IMR-90 (cell line): ENCODE measurements around the gene PDGFA. TPM values are rescaled to one million over a fixed set of nuclear protein-coding genes. Genes with fewer than 3 reads are reported as not detected.
A peak's percentile ranks its signal among the peaks of the same experiment; 100 is the strongest.

Source experiments
- ATAC-seq: fragments of 200-7000 bp; cut with Tn5 transposase; 2 replicates; pipeline ENCODE4 v1.9.1; 2020; ENCODE audit warnings: low read depth, mild to moderate bottlenecking, moderate library complexity
- BruUV-seq: library from RNA; stranded (reverse); fragments of 400-500 nt; replicated peaks from 2 replicates; lab custom pipeline; 2021; lab: Mats Ljungman, UMichigan
- CTCF ChIA-PET: fragments of 300-600 bp; formaldehyde crosslinking; extraction: SDS; loops from one replicate; lab custom pipeline; 2021; ENCODE audit warnings: antibody characterized with exemption; lab: Yijun Ruan, JAX
- POLR2A ChIA-PET: fragments of 300-600 bp; sonication (Branson Sonifier 250); formaldehyde crosslinking; loops from one replicate; lab custom pipeline; 2022; ENCODE audit warnings: antibody characterized with exemption; ENCODE audit not compliant: unreplicated experiment; lab: Charles Lee
- DNase-seq: peaks from one replicate; pipeline ENCODE4 v3.0.0; 2013
- H2AFZ ChIP-seq: replicated peaks from 2 replicates; pipeline ENCODE3; 2013; ENCODE audit warnings: low read length, mild to moderate bottlenecking; ENCODE audit not compliant: poor library complexity
- H2AK5ac ChIP-seq: 2 replicates; pipeline ENCODE4 v1.6.1; 2013; ENCODE audit warnings: low read depth, low read length, inconsistent platforms
- H2AK9ac ChIP-seq: replicated peaks from 2 replicates; pipeline ENCODE3; 2013; ENCODE audit warnings: mild to moderate bottlenecking, low read depth, low read length, moderate library complexity; ENCODE audit not compliant: poor library complexity
- H2BK120ac ChIP-seq: 2 replicates; pipeline ENCODE4 v1.6.1; 2013; ENCODE audit warnings: low read depth, low read length, inconsistent platforms
- H2BK15ac ChIP-seq: 3 replicates; pipeline ENCODE4 v1.6.1; 2013; ENCODE audit warnings: low read depth, low read length, inconsistent platforms
- H2BK20ac ChIP-seq: 2 replicates; pipeline ENCODE4 v1.6.1; 2013; ENCODE audit warnings: low read depth, mild to moderate bottlenecking, inconsistent platforms, low read length, moderate library complexity
- H2BK5ac ChIP-seq: 2 replicates; pipeline ENCODE4 v1.6.1; 2013; ENCODE audit warnings: mild to moderate bottlenecking, low read depth, low read length, inconsistent platforms; ENCODE audit not compliant: poor library complexity, severe bottlenecking
- H3K14ac ChIP-seq: replicated peaks from 2 replicates; pipeline ENCODE4 v1.6.1; 2013; ENCODE audit warnings: low read depth, low read length, inconsistent platforms
- H3K18ac ChIP-seq: 2 replicates; pipeline ENCODE4 v1.6.1; 2013; ENCODE audit warnings: low read depth, low read length, control low read depth
- H3K23ac ChIP-seq: 2 replicates; pipeline ENCODE4 v1.6.1; 2013; ENCODE audit warnings: low read depth, low read length, inconsistent platforms
- H3K27ac ChIP-seq: 2 replicates; pipeline ENCODE4 v1.5.1; 2013; ENCODE audit warnings: mild to moderate bottlenecking, control low read depth, low read length; ENCODE audit not compliant: insufficient read depth
- H3K27me3 ChIP-seq: 2 replicates; pipeline ENCODE4 v1.6.1; 2013; ENCODE audit warnings: low read length; ENCODE audit not compliant: control insufficient read depth, insufficient read depth
- H3K36me3 ChIP-seq: 2 replicates; pipeline ENCODE4 v1.6.1; 2013; ENCODE audit warnings: low read length, mixed read lengths; ENCODE audit not compliant: control insufficient read depth, insufficient read depth
- H3K4ac ChIP-seq: 2 replicates; pipeline ENCODE4 v1.6.1; 2013; ENCODE audit warnings: low read depth, low read length, inconsistent platforms
- H3K4me1 ChIP-seq: 2 replicates; pipeline ENCODE4 v1.6.1; 2013; ENCODE audit warnings: low read length, mixed read lengths; ENCODE audit not compliant: control insufficient read depth, insufficient read depth
- H3K4me2 ChIP-seq: 2 replicates; pipeline ENCODE4 v1.6.1; 2013; ENCODE audit warnings: low read depth, mild to moderate bottlenecking, control low read depth, low read length, moderate library complexity
- H3K4me3 ChIP-seq: 2 replicates; pipeline ENCODE4 v1.5.1; 2013; ENCODE audit warnings: low read depth, mild to moderate bottlenecking, control low read depth, low read length, moderate library complexity; ENCODE audit not compliant: insufficient read depth
- H3K56ac ChIP-seq: 2 replicates; pipeline ENCODE4 v1.6.1; 2013; ENCODE audit warnings: low read length, inconsistent platforms; ENCODE audit not compliant: insufficient read depth; ENCODE audit errors: extremely low read depth
- H3K79me1 ChIP-seq, 2 experiments: 2 replicates each; pipeline ENCODE4 v1.6.1; 2013; ENCODE audit warnings: low read length in 2 of 2, inconsistent platforms in 1 of 2, low read depth in 1 of 2
- H3K9ac ChIP-seq: 2 replicates; pipeline ENCODE4 v1.6.1; 2013; ENCODE audit warnings: low read depth, low read length, control low read depth
- H3K9me1 ChIP-seq: 2 replicates; pipeline ENCODE4 v1.6.1; 2013; ENCODE audit warnings: low read length, inconsistent platforms; ENCODE audit not compliant: insufficient read depth
- H3K9me3 ChIP-seq: 2 replicates; pipeline ENCODE4 v1.6.1; 2013; ENCODE audit warnings: low read length; ENCODE audit not compliant: control insufficient read depth, insufficient read depth
- H4K20me1 ChIP-seq: 2 replicates; pipeline ENCODE4 v1.6.1; 2013; ENCODE audit warnings: low read length, inconsistent platforms; ENCODE audit not compliant: insufficient read depth
- H4K5ac ChIP-seq: 2 replicates; pipeline ENCODE4 v1.6.1; 2013; ENCODE audit warnings: mild to moderate bottlenecking, low read depth, low read length, control low read depth
- H4K8ac ChIP-seq, 2 experiments: 2 replicates each; pipeline ENCODE4 v1.6.1; 2013; ENCODE audit warnings: low read depth in 2 of 2, low read length in 2 of 2, control low read depth in 1 of 2, inconsistent platforms in 1 of 2
- H4K91ac ChIP-seq: 2 replicates; pipeline ENCODE4 v1.6.1; 2013; ENCODE audit warnings: low read depth, low read length, inconsistent platforms; ENCODE audit not compliant: insufficient read depth
- BHLHE40 ChIP-seq: fragments of 150-350 bp; IDR thresholded peaks from 2 replicates; pipeline ENCODE4 v1.6.1; 2016; ENCODE audit warnings: mild to moderate bottlenecking, low read depth, low read length
- CEBPB ChIP-seq: IDR thresholded peaks from 2 replicates; pipeline ENCODE4 v1.6.1; 2012; ENCODE audit warnings: low read depth, low read length, improper control_type of control experiment
- CHD1 ChIP-seq: IDR thresholded peaks from 2 replicates; pipeline ENCODE4 v1.6.1; 2012; ENCODE audit warnings: low read depth, low read length, improper control_type of control experiment
- ELK1 ChIP-seq: fragments of 150-350 bp; IDR thresholded peaks from 2 replicates; pipeline ENCODE4 v1.6.1; 2016; ENCODE audit warnings: low read depth, mild to moderate bottlenecking, low read length, moderate library complexity, borderline replicate concordance
- FOS ChIP-seq: fragments of 150-350 bp; IDR thresholded peaks from 2 replicates; pipeline ENCODE4 v1.6.1; 2016; ENCODE audit warnings: low read depth, low read length
- MAFK ChIP-seq: IDR thresholded peaks from 2 replicates; pipeline ENCODE4 v1.6.1; 2012; ENCODE audit warnings: low read depth, low read length, improper control_type of control experiment
- MAZ ChIP-seq: IDR thresholded peaks from 2 replicates; pipeline ENCODE4 v1.6.1; 2012; ENCODE audit warnings: low read depth, mild to moderate bottlenecking, low read length, improper control_type of control experiment, moderate library complexity, borderline replicate concordance
- MXI1 ChIP-seq: IDR thresholded peaks from 2 replicates; pipeline ENCODE4 v1.6.1; 2012; ENCODE audit warnings: low read depth, mild to moderate bottlenecking, low read length, moderate library complexity, borderline replicate concordance
- NFE2L2 ChIP-seq: fragments of 150-350 bp; IDR thresholded peaks from 2 replicates; pipeline ENCODE4 v1.6.1; 2016; ENCODE audit warnings: low read depth, mild to moderate bottlenecking, low read length
- POLR2A ChIP-seq: IDR thresholded peaks from 2 replicates; pipeline ENCODE4 v1.6.1; 2012; ENCODE audit warnings: mild to moderate bottlenecking, low read depth, low read length
- RAD21 ChIP-seq: IDR thresholded peaks from 2 replicates; pipeline ENCODE4 v1.6.1; 2012; ENCODE audit warnings: low read length, improper control_type of control experiment
- RCOR1 ChIP-seq: IDR thresholded peaks from 2 replicates; pipeline ENCODE4 v1.6.1; 2012; ENCODE audit warnings: mild to moderate bottlenecking, low read length, improper control_type of control experiment; ENCODE audit not compliant: insufficient replicate concordance
- RFX5 ChIP-seq: IDR thresholded peaks from 2 replicates; pipeline ENCODE4 v1.8.0; 2012; ENCODE audit warnings: low read depth, mild to moderate bottlenecking, low read length, moderate library complexity
- SMC3 ChIP-seq: fragments of 150-350 bp; IDR thresholded peaks from 2 replicates; pipeline ENCODE4 v1.6.1; 2016; ENCODE audit warnings: low read depth, mild to moderate bottlenecking, antibody characterized with exemption, low read length, moderate library complexity
- USF2 ChIP-seq: fragments of 150-350 bp; IDR thresholded peaks from 2 replicates; pipeline ENCODE4 v1.6.1; 2017; ENCODE audit warnings: mild to moderate bottlenecking, antibody characterized with exemption, low read length, low read depth
- WGBS, 2 experiments: methylation state at CpG; one replicate each; pipeline versions ENCODE4 v1.1.5 to v1.1.7; 2013; ENCODE audit warnings: missing lambda C conversion rate in 2 of 2; ENCODE audit not compliant: insufficient read length in 1 of 2; ENCODE audit errors: extremely low coverage in 2 of 2; 5-methylcytosine and 5-hydroxymethylcytosine counted together
- dilution Hi-C: fragments of 300-500 bp; cut with HindIII; formaldehyde crosslinking; loops from one replicate; pipeline ENCODE4 v1.14.3; 2018; ENCODE audit warnings: low sequenced_read_pairs; ENCODE audit not compliant: unreplicated experiment
- in situ Hi-C: fragments of 300-500 bp; cut with MboI; formaldehyde crosslinking; loops from 3 replicates; pipeline ENCODE4 v1.14.3; 2019; ENCODE audit warnings: low sequenced_read_pairs, inconsistent platforms, mixed read lengths
- intact Hi-C: fragments of 100-400 bp; cut with micrococcal nuclease; formaldehyde crosslinking; loops from 2 replicates; pipeline ENCODE4 v1.10.0; 2022
- polyA plus RNA-seq, 3 experiments: library from polyadenylated mRNA; depleted of rRNA; stranded (reverse); fragments of >200 nt; gene quantifications; 2 replicates each; pipeline ENCODE4 v1.2.3, GENCODE V29; 2012; ENCODE audit warnings: low replicate concordance in 1 of 3
- total RNA-seq: library from RNA; depleted of rRNA; stranded (reverse); fragments of >200 nt; gene quantifications from 2 replicates; pipeline ENCODE4 v1.2.3, GENCODE V29; 2012
- TF ChIP-seq, protein P1 (sequence below): conservative IDR thresholded peaks from 2 replicates; pipeline ENCODE4 v1.5.1; 2012; ENCODE audit warnings: mild to moderate bottlenecking, low read depth, low read length, improper control_type of control experiment

The PDGFA gene
- total and polyA plus RNA-seq, 2 of the 4 experiments (the other 2 are of a cell fraction) = 3.3 to 3.8 TPM

GRCh38 chr7:514242-514641 lies 5.4 kb downstream of the PDGFA start:
- Histone ChIP-seq H4K20me1 (no peaks in the 10 kb centered on the region; the same call in 1 of the 2 replicates), H4K91ac (peak overlapping the region; percentile 70; the same call in 1 of the 2 replicates), H3K18ac (no peak overlapping the region), H3K4me1 (peaks cover 4% of the 10 kb centered on the region), H2BK20ac (peak overlapping the region; percentile 27), H3K14ac (peak overlapping the region; percentile 34; the same call in 1 of the 2 replicates), H3K9ac (no peak overlapping the region), H3K4me2 (no peak overlapping the region), H2AK9ac (peak overlapping the region; percentile 88), H2BK15ac (peak overlapping the region; percentile 63; the same call in 1 of the 3 replicates), H4K8ac (peak overlapping the region; percentile 82 to 87; a peak in 3 of 4 replicates), H3K23ac (0 out of 2 replicates have a peak overlapping the region, but pooled peaks have one; percentile 21), H2BK120ac (peak overlapping the region; percentile 11; the same call in 1 of the 2 replicates), H2AFZ (peak overlapping the region; percentile 50), H3K4ac (peak overlapping the region; percentile 70), H3K27me3 (no peaks in the 10 kb centered on the region), H3K36me3 (0 out of 2 replicates have a peak, but pooled peaks cover 1% of the 10 kb centered on the region), H3K56ac (no peak overlapping the region), H3K79me1 (peaks cover 0 to 32% of the 10 kb centered on the region in 2 experiments; a peak in 3 of 4 replicates), H2AK5ac (peak overlapping the region; percentile 74; the same call in 1 of the 2 replicates), H3K9me3 (no peaks in the 10 kb centered on the region), H3K9me1 (peaks cover 6% of the 10 kb centered on the region; the same call in 1 of the 2 replicates), H3K27ac (no peak overlapping the region), H4K5ac (no peak overlapping the region), H3K4me3 (no peak overlapping the region), H2BK5ac (peak overlapping the region; percentile 22)
- no peak for TF ChIP-seq CHD1
- TF ChIP-seq MAFK = no peak
- no peak for TF ChIP-seq USF2
- TF ChIP-seq ELK1 = no peak
- no peak for TF ChIP-seq RFX5
- no peak for TF ChIP-seq NFE2L2
- TF ChIP-seq CEBPB = no peak
- no peak for TF ChIP-seq FOS
- TF ChIP-seq, protein P1, sequence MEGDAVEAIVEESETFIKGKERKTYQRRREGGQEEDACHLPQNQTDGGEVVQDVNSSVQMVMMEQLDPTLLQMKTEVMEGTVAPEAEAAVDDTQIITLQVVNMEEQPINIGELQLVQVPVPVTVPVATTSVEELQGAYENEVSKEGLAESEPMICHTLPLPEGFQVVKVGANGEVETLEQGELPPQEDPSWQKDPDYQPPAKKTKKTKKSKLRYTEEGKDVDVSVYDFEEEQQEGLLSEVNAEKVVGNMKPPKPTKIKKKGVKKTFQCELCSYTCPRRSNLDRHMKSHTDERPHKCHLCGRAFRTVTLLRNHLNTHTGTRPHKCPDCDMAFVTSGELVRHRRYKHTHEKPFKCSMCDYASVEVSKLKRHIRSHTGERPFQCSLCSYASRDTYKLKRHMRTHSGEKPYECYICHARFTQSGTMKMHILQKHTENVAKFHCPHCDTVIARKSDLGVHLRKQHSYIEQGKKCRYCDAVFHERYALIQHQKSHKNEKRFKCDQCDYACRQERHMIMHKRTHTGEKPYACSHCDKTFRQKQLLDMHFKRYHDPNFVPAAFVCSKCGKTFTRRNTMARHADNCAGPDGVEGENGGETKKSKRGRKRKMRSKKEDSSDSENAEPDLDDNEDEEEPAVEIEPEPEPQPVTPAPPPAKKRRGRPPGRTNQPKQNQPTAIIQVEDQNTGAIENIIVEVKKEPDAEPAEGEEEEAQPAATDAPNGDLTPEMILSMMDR = no peak
- no peak for TF ChIP-seq BHLHE40
- no peak for TF ChIP-seq MXI1
- no peak for TF ChIP-seq SMC3
- no peak for TF ChIP-seq MAZ
- no peak for TF ChIP-seq RCOR1
- TF ChIP-seq POLR2A = no peak
- no peak for TF ChIP-seq RAD21
- 93% methylated on average over 6 of the region's 10 CpGs; no CpG with 5 or more reads in 1 of the 2 experiments for WGBS, 2 experiments
- ATAC-seq = no peak
- intact Hi-C loops = loop anchor here (10.0 kb wide), 1 partner anchor 361 kb away; the partner anchor contains the start of gene GET4
- DNase-seq = no peak
- ChIA-PET POLR2A (no interaction called here), CTCF (no interaction called here)
- BruUV-seq = no TSS peak
- in situ Hi-C loops = no loop called here
- dilution Hi-C loops = no loop called here
